RWPE2 (cell line): ENCODE measurements around the gene NPPB.

Source experiments
- ATAC-seq: fragments of 200-7000 bp; cut with Tn5 transposase; 3 replicates; pipeline ENCODE4 v1.9.1; 2021; ENCODE audit warnings: low read depth
- DNase-seq: peaks from one replicate; pipeline ENCODE4 v3.0.0-alpha.2; 2020; ENCODE audit warnings: low spot score
- H3K27ac ChIP-seq: fragments of 450-650 bp; 2 replicates; pipeline ENCODE4 v1.5.1; 2017; ENCODE audit warnings: mild to moderate bottlenecking; ENCODE audit not compliant: poor library complexity, severe bottlenecking
- H3K27me3 ChIP-seq: fragments of 250-450 bp; sonication (Bioruptor Pico); 2 replicates; pipeline ENCODE4 v1.5.1; 2021; ENCODE audit warnings: mild to moderate bottlenecking, moderate library complexity; ENCODE audit not compliant: insufficient read depth, poor library complexity, severe bottlenecking
- H3K36me3 ChIP-seq: fragments of 250-450 bp; sonication (Bioruptor Pico); 2 replicates; pipeline ENCODE4 v1.5.1; 2020; ENCODE audit warnings: low read depth, mild to moderate bottlenecking, moderate library complexity
- H3K4me1 ChIP-seq: fragments of 250-450 bp; sonication (Bioruptor Pico); 2 replicates; pipeline ENCODE4 v1.5.1; 2021; ENCODE audit warnings: mild to moderate bottlenecking, moderate library complexity; ENCODE audit not compliant: insufficient read depth, poor library complexity, severe bottlenecking
- H3K4me3 ChIP-seq: fragments of 250-450 bp; sonication (Bioruptor Pico); 2 replicates; pipeline ENCODE4 v1.5.1; 2021; ENCODE audit warnings: mild to moderate bottlenecking, moderate library complexity; ENCODE audit not compliant: severe bottlenecking
- H3K9me3 ChIP-seq: fragments of 250-450 bp; sonication (Bioruptor Pico); 2 replicates; pipeline ENCODE4 v1.5.1; 2021; ENCODE audit warnings: mild to moderate bottlenecking, moderate library complexity; ENCODE audit not compliant: severe bottlenecking
- TF ChIP-seq, protein P1 (sequence below): fragments of 450-650 bp; IDR thresholded peaks from one replicate; pipeline ENCODE4 v1.5.1; 2017; ENCODE audit warnings: mild to moderate bottlenecking, moderate library complexity; ENCODE audit not compliant: poor library complexity, severe bottlenecking

NPPB gene

DNA sequence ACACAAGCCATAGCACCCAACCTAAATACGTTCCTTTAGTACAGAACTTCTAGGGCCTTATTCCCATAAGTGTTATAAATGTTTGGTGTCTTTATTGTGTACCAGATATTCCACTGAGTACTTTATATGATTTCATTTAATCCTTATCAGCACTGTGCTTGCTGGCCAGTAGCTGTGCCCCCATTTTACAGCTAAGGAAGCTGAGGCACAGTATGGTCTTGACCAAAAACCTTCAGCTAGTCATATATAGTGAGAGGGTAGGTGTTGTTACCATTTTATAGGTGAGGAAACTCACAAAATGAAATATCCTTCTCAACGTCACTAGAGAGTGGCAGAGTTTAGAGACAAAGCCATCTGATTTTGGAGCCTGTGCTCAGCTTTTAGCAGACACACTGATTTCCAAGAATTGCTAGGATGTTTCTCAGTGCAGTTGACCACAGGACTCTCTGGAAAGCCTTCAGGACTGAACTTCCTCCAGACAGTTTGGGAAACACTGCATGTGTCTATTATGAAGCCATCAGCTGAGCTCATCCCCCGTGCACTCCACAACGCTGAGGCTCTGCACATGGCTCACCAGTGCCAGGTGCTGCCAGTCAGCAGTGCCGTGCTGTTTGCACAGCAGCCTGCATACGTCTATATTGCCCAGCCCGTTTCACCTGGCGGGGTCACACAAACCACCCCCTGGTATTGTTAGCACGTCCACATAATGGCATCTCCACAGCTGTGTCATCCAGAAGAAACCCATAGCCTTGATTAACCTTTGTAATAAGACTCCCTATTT is 26.6 kb downstream of the NPPB start:
- Histone ChIP-seq H3K27me3 (no peaks in the 10 kb centered on the region), H3K9me3 (no peaks in the 10 kb centered on the region), H3K4me3 (no peak overlapping the region), H3K36me3 (peaks cover 78% of the 10 kb centered on the region), H3K27ac (no peak overlapping the region), H3K4me1 (no peaks in the 10 kb centered on the region)
- TF ChIP-seq, protein P1, sequence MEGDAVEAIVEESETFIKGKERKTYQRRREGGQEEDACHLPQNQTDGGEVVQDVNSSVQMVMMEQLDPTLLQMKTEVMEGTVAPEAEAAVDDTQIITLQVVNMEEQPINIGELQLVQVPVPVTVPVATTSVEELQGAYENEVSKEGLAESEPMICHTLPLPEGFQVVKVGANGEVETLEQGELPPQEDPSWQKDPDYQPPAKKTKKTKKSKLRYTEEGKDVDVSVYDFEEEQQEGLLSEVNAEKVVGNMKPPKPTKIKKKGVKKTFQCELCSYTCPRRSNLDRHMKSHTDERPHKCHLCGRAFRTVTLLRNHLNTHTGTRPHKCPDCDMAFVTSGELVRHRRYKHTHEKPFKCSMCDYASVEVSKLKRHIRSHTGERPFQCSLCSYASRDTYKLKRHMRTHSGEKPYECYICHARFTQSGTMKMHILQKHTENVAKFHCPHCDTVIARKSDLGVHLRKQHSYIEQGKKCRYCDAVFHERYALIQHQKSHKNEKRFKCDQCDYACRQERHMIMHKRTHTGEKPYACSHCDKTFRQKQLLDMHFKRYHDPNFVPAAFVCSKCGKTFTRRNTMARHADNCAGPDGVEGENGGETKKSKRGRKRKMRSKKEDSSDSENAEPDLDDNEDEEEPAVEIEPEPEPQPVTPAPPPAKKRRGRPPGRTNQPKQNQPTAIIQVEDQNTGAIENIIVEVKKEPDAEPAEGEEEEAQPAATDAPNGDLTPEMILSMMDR, result no peak
- ATAC-seq (no peak), DNase-seq (no peak)

DNA sequence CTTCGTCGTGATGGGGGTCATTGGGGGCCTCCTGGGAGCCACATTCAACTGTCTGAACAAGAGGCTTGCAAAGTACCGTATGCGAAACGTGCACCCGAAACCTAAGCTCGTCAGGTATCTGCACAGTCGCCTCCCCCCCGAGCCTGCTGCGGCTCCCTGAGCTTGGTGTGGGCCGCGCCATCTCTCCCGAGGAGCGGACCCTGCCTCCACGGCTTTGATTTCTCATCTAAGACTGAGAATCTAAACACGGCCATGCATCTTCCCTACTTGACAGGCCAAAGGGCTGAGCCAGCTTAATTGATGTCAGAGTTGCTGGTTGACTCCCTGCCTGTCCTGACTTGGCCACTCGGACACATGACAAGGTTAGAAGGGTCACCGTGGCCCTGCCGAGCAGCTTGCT is 30.2 kb downstream of the NPPB start:
- no peak overlapping the region for H3K4me3 ChIP-seq
- no peaks in the 10 kb centered on the region for H3K4me1 ChIP-seq
- ATAC-seq (no peak), DNase-seq (no peak)
- H3K9me3 ChIP-seq, result no peaks in the 10 kb centered on the region
- TF ChIP-seq, protein P1, result no peak
- no peak overlapping the region for H3K27ac ChIP-seq
- no peaks in the 10 kb centered on the region for H3K27me3 ChIP-seq
- peaks cover 75% of the 10 kb centered on the region for H3K36me3 ChIP-seq

DNA sequence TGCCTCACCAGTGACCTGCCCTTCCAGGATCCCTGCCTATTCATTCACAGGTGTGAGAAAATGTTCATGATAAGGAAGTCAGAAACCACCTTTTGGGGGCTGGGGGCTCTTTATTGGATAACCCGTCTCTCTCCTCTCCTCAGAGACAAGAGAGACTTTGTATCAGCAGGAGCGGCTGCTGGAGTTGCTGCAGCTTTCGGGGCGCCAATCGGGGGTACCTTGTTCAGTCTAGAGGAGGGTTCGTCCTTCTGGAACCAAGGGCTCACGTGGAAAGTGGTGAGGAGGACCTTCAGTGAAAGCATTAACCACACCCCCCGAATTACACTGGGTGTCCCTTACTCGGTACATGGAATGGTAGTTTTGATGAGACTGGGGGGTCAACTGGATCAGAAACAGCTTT is 31.8 kb downstream of the NPPB start:
- no peak for DNase-seq
- peaks cover 83% of the 10 kb centered on the region for H3K36me3 ChIP-seq
- no peaks in the 10 kb centered on the region for H3K9me3 ChIP-seq
- no peak overlapping the region for H3K27ac ChIP-seq
- H3K4me3 ChIP-seq, result no peak overlapping the region
- no peak for ATAC-seq
- H3K4me1 ChIP-seq, result peaks cover under 1% of the 10 kb centered on the region
- H3K27me3 ChIP-seq, result no peaks in the 10 kb centered on the region
- TF ChIP-seq, protein P1, result no peak

DNA sequence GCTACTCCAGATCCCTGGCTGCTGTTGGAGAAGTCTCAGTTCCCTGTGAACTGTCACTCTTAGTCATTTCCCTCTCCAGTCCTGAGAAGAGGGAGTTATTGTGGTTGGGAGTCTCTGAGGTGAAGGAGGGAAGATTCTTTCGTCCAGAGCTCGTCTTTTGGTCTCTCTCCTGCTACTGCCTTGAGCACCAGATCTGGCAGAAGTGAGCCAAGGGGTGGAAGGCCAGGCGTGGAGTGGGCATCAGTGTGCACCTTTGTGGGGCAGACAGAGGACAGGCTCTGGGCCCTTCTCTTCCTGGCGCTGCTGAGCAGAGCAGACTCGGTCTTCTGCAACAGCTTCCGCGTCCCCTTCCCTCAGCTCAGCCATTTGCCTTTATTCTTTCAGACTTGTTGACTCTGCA is 33.6 kb downstream of the NPPB start:
- Histone ChIP-seq H3K27me3 (no peaks in the 10 kb centered on the region), H3K36me3 (peaks cover 87% of the 10 kb centered on the region), H3K4me3 (no peak overlapping the region), H3K9me3 (no peaks in the 10 kb centered on the region), H3K27ac (no peak overlapping the region), H3K4me1 (peaks cover 10% of the 10 kb centered on the region)
- no peak for DNase-seq
- ATAC-seq, result no peak
- TF ChIP-seq, protein P1, result no peak
